Coronary artery (tissue), 2 donors: ENCODE measurements around the gene PPP1R37.

Experiments
- DNase-seq: peaks from one replicate; pipeline ENCODE4 v3.0.0-alpha.2; 2017; ENCODE audit warnings: low spot score
- H3K27ac ChIP-seq, 2 donors: fragments of 200-600 bp; sonication (generic); one replicate each; pipeline ENCODE4 v1.5.1; 2016 to 2019
- H3K4me3 ChIP-seq: fragments of 200-600 bp; sonication (generic); 2 replicates; pipeline ENCODE4 v1.5.1; 2016; ENCODE audit warnings: mild to moderate bottlenecking, moderate library complexity
- TF ChIP-seq, protein P1 (sequence below): fragments of 200-600 bp; sonication (generic); IDR thresholded peaks from one replicate; pipeline ENCODE4 v1.5.1; 2019; ENCODE audit warnings: antibody characterized with exemption

PPP1R37 gene

DNA sequence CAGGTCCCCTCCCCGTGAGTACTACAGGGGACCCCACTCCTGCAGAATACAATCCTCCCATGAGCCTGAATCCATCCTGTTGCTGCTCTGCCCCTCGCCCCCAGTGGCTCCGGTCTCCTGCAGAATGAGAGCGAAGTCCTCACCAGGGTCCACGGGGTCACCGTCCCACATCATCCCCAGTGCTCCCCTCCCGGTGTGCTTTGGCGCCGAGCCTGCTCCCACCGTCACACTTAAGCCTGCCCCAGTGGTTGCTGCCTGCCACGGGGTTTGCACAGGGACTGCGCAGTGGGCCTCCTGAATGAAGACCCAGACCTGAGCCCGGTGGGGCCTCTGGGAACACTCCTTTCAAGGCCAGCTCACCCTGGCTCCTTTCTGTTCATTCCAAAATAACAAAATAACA is 37.3 kb downstream of the PPP1R37 start:
- no peak overlapping the region for H3K27ac ChIP-seq
- no peak for DNase-seq
- TF ChIP-seq, protein P1, sequence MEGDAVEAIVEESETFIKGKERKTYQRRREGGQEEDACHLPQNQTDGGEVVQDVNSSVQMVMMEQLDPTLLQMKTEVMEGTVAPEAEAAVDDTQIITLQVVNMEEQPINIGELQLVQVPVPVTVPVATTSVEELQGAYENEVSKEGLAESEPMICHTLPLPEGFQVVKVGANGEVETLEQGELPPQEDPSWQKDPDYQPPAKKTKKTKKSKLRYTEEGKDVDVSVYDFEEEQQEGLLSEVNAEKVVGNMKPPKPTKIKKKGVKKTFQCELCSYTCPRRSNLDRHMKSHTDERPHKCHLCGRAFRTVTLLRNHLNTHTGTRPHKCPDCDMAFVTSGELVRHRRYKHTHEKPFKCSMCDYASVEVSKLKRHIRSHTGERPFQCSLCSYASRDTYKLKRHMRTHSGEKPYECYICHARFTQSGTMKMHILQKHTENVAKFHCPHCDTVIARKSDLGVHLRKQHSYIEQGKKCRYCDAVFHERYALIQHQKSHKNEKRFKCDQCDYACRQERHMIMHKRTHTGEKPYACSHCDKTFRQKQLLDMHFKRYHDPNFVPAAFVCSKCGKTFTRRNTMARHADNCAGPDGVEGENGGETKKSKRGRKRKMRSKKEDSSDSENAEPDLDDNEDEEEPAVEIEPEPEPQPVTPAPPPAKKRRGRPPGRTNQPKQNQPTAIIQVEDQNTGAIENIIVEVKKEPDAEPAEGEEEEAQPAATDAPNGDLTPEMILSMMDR, result no peak
- H3K4me3 ChIP-seq, result no peak overlapping the region

DNA sequence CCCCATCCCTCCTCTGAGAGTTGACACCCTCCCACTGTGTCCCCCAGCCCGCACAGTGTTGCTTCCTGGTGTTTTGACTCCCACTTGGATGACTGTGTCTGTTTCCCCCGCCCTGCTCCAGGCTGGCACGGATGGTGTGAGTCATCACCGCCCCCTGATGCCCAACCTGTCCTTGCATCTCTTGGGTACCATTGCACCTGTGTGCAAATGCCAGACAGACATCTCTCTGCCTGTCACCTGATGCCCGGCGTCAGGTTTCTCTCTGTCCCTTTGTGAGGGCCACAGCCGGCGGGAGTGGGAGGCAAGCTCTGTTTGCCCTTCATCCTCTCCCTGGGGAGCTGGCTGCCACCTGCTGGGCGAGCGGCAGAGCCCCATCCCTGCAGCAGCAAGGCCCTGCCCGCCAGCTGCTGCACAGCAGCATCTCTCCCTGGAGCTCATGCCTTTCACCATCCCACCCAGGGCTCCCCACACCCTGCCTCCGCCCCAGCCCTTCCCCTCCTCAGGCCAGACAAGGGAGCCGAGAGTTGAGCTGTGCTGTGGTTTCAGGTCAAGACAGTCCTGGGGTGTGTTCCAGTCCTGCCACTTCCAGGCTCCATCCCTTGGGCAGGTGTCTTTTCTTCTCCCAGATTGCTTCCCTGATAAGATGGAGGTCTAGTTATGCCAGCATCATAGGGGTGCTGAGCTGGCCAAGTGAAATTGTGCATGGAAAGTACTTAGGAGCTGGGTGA is 38.1 kb downstream of the PPP1R37 start:
- Histone ChIP-seq H3K27ac (no peak overlapping the region), H3K4me3 (no peak overlapping the region)
- TF ChIP-seq, protein P1, result no peak
- no peak for DNase-seq

DNA sequence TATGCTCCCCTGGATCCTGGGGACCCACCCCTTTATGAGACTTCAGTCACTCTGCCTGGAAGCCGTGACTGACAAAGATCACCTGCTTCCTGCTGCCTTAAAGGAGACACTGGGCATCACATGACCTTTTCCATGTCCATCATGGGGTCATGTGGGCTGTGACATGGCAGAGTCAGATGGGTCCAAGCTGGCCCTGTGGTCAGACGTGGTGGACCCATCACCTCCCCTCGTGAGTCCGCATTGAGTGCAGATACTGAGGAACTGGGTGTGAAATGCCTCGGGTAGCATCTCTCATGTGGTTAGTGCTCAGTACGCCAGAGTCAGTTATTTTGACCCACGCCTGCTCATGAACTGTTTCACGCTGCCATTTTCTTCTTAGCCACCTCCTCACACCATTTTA is 40.7 kb downstream of the PPP1R37 start:
- no peak for DNase-seq
- TF ChIP-seq, protein P1, result no peak

DNA sequence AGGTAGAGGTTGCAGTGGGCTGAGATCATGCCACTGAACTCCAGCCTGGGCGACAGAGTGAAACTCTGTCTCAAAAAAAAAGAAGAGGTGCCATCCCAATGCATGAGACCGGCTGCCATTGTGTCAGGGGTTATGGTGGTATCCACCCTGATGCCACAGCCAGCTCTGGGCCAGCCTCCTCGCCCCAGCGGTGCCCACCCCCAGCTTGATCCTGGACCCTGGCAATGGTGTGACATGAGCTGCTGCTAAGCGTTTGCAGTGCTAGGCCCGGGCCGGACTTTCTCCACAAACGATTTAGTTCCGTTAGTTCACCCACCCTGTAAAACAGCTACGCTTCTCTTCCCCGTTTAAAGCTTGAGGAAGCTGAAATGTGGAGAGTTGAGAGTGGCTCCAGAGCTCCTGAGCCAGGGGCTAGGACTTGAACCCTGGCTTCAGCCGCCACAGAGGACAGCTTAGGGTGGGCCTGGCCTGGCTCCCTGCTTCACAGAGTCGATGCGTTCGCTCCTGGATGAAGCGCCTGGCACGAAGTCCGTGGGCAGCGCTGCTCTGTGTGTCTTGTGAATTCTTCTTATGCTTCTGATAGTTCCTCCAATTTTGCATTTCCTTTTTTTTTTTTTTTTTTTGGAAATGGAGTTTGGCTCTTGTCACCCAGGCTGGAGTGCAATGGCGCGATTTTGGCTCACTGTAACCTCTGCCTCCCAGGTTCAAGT is 42.4 kb downstream of the PPP1R37 start:
- DNase-seq, result no peak
- TF ChIP-seq, protein P1, result no peak
- Histone ChIP-seq H3K27ac (no peak overlapping the region), H3K4me3 (no peak overlapping the region)

More for the DNA sequence above, 40.7 kb downstream of the PPP1R37 start:
- Histone ChIP-seq H3K4me3 (no peak overlapping the region), H3K27ac (no peak overlapping the region)

DNA sequence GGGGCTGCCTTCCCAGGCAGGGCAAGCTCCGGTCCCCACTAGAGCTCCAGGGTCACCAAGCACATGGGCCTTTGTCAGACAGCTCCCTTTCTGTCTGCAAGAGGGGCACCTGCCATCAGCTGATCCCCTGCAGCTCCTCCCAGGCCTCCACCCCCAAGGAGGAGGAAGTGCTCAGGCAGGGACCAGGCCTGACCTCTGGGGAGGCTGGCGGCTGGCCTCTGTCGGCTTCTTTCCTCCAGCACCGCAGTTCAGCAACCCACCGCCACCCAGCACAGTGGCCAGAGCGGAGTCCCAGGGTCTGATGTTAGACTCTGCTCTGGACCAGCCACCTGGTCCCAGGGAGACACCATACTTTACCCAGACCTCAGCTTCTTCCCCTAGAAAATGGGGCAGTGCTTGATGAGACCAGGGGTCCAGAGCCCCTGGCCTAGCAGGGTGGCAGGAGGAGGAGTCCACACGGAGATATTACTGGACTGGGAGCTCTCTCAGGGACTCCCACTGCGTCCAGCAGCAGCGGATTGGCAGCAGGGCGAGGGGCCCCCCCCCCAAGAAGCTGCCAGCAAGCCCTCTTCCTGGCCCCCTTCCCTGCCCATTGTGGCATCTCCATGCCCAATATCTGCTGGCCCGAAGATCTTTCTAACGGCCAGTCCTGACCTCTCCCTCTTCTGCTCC is 43.7 kb downstream of the PPP1R37 start:
- H3K27ac ChIP-seq, result no peak overlapping the region
- no peak overlapping the region for H3K4me3 ChIP-seq
- DNase-seq, result no peak
- TF ChIP-seq, protein P1, result no peak

DNA sequence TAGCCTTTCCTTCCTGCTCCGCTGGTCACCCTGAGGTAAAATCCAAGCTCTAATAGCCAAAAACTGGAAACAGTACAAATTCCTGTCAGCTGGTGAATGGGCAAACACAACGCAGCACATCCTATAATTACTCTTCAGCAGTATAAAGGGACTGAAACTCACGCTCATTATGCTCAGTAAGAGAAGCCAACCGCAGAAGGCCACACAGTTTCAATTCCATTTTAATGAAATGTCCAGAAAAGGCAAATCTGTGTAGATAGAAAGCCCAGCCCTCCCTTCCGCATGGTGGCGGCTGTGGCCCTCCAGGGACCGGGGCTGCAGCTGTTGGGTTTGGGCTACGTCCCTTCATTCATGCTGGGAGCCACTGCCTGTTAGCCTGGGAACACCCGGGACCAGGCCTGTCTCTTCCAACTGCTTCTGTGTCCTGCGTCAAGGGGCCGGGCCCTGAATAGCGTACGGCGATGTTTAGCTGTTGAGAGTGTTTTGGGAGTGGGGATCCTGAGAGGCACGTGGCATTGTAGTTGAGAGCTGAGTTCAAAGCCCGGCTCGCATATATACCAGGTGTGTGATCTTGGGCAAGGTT is 44.3 kb downstream of the PPP1R37 start:
- H3K27ac ChIP-seq, result no peak overlapping the region
- no peak overlapping the region for H3K4me3 ChIP-seq
- TF ChIP-seq, protein P1, result no peak
- no peak for DNase-seq
